Mesenchymal stem cell (in vitro differentiated cells and primary cell): ENCODE measurements around the gene LIPE.

ENCODE experiments used
- DNase-seq: peaks from one replicate; pipeline ENCODE4 v3.0.0-alpha.2; 2013
- H2AFZ ChIP-seq: one replicate; pipeline ENCODE4 v1.6.1; 2013; ENCODE audit warnings: low read depth, mild to moderate bottlenecking, control low read depth, inconsistent platforms, low read length, moderate library complexity
- H2AK5ac ChIP-seq: 2 replicates; pipeline ENCODE4 v1.6.1; 2013; ENCODE audit warnings: low read length, moderate library complexity, mild to moderate bottlenecking, inconsistent platforms; ENCODE audit not compliant: severe bottlenecking
- H2BK120ac ChIP-seq: one replicate; pipeline ENCODE4 v1.6.1; 2013; ENCODE audit warnings: low read depth, mild to moderate bottlenecking, inconsistent platforms, low read length, moderate library complexity
- H2BK12ac ChIP-seq, 2 experiments: one replicate each; pipeline ENCODE4 v1.6.1; 2013; ENCODE audit warnings: inconsistent platforms in 2 of 2, low read length in 2 of 2, mild to moderate bottlenecking in 2 of 2, moderate library complexity in 2 of 2, control low read depth in 1 of 2
- H2BK15ac ChIP-seq: one replicate; pipeline ENCODE4 v1.6.1; 2013; ENCODE audit warnings: mild to moderate bottlenecking, low read depth, inconsistent platforms; ENCODE audit not compliant: poor library complexity, severe bottlenecking
- H2BK5ac ChIP-seq: 2 replicates; pipeline ENCODE4 v1.6.1; 2013; ENCODE audit warnings: low read depth, mild to moderate bottlenecking, low read length, control low read depth, inconsistent platforms; ENCODE audit not compliant: poor library complexity, severe bottlenecking
- H3K14ac ChIP-seq, 2 experiments: one replicate each; pipeline ENCODE4 v1.6.1; 2013; ENCODE audit warnings: inconsistent platforms in 2 of 2, low read length in 2 of 2, control low read depth in 1 of 2, mild to moderate bottlenecking in 1 of 2, moderate library complexity in 1 of 2
- H3K18ac ChIP-seq, 2 experiments: one replicate each; pipeline ENCODE4 v1.6.1; 2013; ENCODE audit warnings: inconsistent platforms in 2 of 2, low read length in 2 of 2, control low read depth in 1 of 2, low read depth in 1 of 2, mild to moderate bottlenecking in 1 of 2
- H3K23ac ChIP-seq, 2 experiments: one replicate each; pipeline ENCODE4 v1.6.1; 2013; ENCODE audit warnings: inconsistent platforms in 2 of 2, low read length in 2 of 2, mild to moderate bottlenecking in 2 of 2, moderate library complexity in 2 of 2, control low read depth in 1 of 2
- H3K27ac ChIP-seq: 2 replicates; pipeline ENCODE4 v1.5.1; 2013; ENCODE audit warnings: mild to moderate bottlenecking, moderate library complexity, low read length, control low read depth, inconsistent platforms; ENCODE audit not compliant: poor library complexity, severe bottlenecking
- H3K27me3 ChIP-seq, 2 experiments: 2 replicates each; pipeline versions ENCODE4 v1.6.1 to v1.7.0; 2013; ENCODE audit warnings: low read length in 2 of 2, mild to moderate bottlenecking in 2 of 2, moderate library complexity in 2 of 2, control low read depth in 1 of 2, inconsistent platforms in 1 of 2; ENCODE audit not compliant: control insufficient read depth in 1 of 2, insufficient read depth in 1 of 2
- H3K36me3 ChIP-seq, 2 experiments: 2 replicates each; pipeline versions ENCODE4 v1.6.1 to v1.7.0; 2013; ENCODE audit warnings: low read length in 2 of 2, control low read depth in 1 of 2, inconsistent platforms in 1 of 2, low read depth in 1 of 2, mild to moderate bottlenecking in 1 of 2; ENCODE audit not compliant: insufficient read depth in 2 of 2, control insufficient read depth in 1 of 2
- H3K4ac ChIP-seq, 2 experiments: one replicate each; pipeline ENCODE4 v1.6.1; 2013; ENCODE audit warnings: inconsistent platforms in 2 of 2, low read length in 2 of 2, mild to moderate bottlenecking in 2 of 2, moderate library complexity in 2 of 2, control low read depth in 1 of 2, low read depth in 1 of 2
- H3K4me1 ChIP-seq: 2 replicates; pipeline ENCODE4 v1.6.1; 2013; ENCODE audit warnings: low read depth, low read length, control low read depth; ENCODE audit not compliant: control insufficient read depth, insufficient read depth
- H3K4me2 ChIP-seq: 2 replicates; pipeline ENCODE4 v1.6.1; 2013; ENCODE audit warnings: low read length, mild to moderate bottlenecking, inconsistent platforms; ENCODE audit not compliant: poor library complexity, severe bottlenecking
- H3K4me3 ChIP-seq, 2 experiments: 2 replicates each; pipeline versions ENCODE4 v1.5.1 to v1.7.0; 2013; ENCODE audit warnings: low read length in 2 of 2, mild to moderate bottlenecking in 2 of 2, control low read depth in 1 of 2, low read depth in 1 of 2; ENCODE audit not compliant: insufficient read depth in 1 of 2
- H3K79me1 ChIP-seq: replicated peaks from 2 replicates; pipeline ENCODE4 v1.6.1; 2013; ENCODE audit warnings: mild to moderate bottlenecking, control low read depth, low read length, inconsistent platforms; ENCODE audit not compliant: poor library complexity, severe bottlenecking
- H3K9ac ChIP-seq: 2 replicates; pipeline ENCODE4 v1.7.0; 2013; ENCODE audit warnings: mild to moderate bottlenecking, low read length, moderate library complexity
- H3K9me3 ChIP-seq: 2 replicates; pipeline ENCODE4 v1.7.0; 2013; ENCODE audit warnings: mild to moderate bottlenecking, low read length; ENCODE audit not compliant: control insufficient read depth
- H4K8ac ChIP-seq: one replicate; pipeline ENCODE4 v1.6.1; 2013; ENCODE audit warnings: inconsistent platforms, mild to moderate bottlenecking, low read length, moderate library complexity
- H4K91ac ChIP-seq: one replicate; pipeline ENCODE4 v1.6.1; 2013; ENCODE audit warnings: mild to moderate bottlenecking, low read length, inconsistent platforms
- WGBS: methylation state at CpG from one replicate; pipeline ENCODE4 v1.1.7; 2013; ENCODE audit warnings: mixed read lengths; 5-methylcytosine and 5-hydroxymethylcytosine counted together

The LIPE gene

GRCh38 chr19:42355896-42356295 lies 71.3 kb downstream of the LIPE start:
- DNase-seq = no peak
- Histone ChIP-seq H2AFZ (no peak overlapping the region), H4K8ac (no peak overlapping the region)

GRCh38 chr19:42353341-42354015 lies 73.7 kb downstream of the LIPE start:
- Histone ChIP-seq H2BK5ac (no peak overlapping the region), H2BK120ac (no peak overlapping the region), H4K91ac (no peak overlapping the region), H2BK15ac (no peak overlapping the region), H3K4me2 (no peak overlapping the region), H3K27me3 (no peaks in the 10 kb centered on the region), H3K36me3 (peaks cover 42 to 85% of the 10 kb centered on the region in 2 experiments), H2AK5ac (no peak overlapping the region), H3K27ac (no peak overlapping the region), H2BK12ac (no peak overlapping the region), H4K8ac (no peak overlapping the region), H3K9ac (no peak overlapping the region), H3K14ac (no peak overlapping the region), H3K4ac (no peak overlapping the region), H3K4me3 (no peak overlapping the region), H2AFZ (no peak overlapping the region), H3K79me1 (no peaks in the 10 kb centered on the region), H3K9me3 (no peaks in the 10 kb centered on the region), H3K4me1 (no peaks in the 10 kb centered on the region), H3K18ac (no peak overlapping the region), H3K23ac (no peak overlapping the region)
- no peak for DNase-seq
- WGBS = 97% methylated on average over 29 of the region's 29 CpGs

More at GRCh38 chr19:42355896-42356295, 71.3 kb downstream of the LIPE start:
- Histone ChIP-seq H2AK5ac (no peak overlapping the region), H3K23ac (no peak overlapping the region), H4K91ac (no peak overlapping the region), H3K4me1 (peaks cover 2% of the 10 kb centered on the region), H2BK12ac (no peak overlapping the region), H3K9me3 (no peaks in the 10 kb centered on the region), H3K36me3 (peaks cover 41 to 77% of the 10 kb centered on the region in 2 experiments), H3K14ac (no peak overlapping the region), H3K4ac (no peak overlapping the region), H3K27ac (no peak overlapping the region), H3K18ac (no peak overlapping the region), H2BK5ac (no peak overlapping the region), H3K9ac (no peak overlapping the region), H2BK15ac (no peak overlapping the region), H3K79me1 (no peaks in the 10 kb centered on the region), H3K4me2 (no peak overlapping the region), H3K27me3 (no peaks in the 10 kb centered on the region), H3K4me3 (no peak overlapping the region), H2BK120ac (no peak overlapping the region)
- 100% methylated on average over 12 of the region's 12 CpGs for WGBS

GRCh38 chr19:42352301-42353259 lies 74.6 kb downstream of the LIPE start:
- Histone ChIP-seq H2BK12ac (no peak overlapping the region), H3K27me3 (no peaks in the 10 kb centered on the region), H3K9ac (no peak overlapping the region), H2BK5ac (no peak overlapping the region), H3K4me2 (no peak overlapping the region), H2BK15ac (no peak overlapping the region), H2BK120ac (no peak overlapping the region), H3K4me3 (no peak overlapping the region), H3K9me3 (no peaks in the 10 kb centered on the region), H3K23ac (no peak overlapping the region), H3K79me1 (peaks cover 2% of the 10 kb centered on the region), H3K27ac (no peak overlapping the region), H3K18ac (no peak overlapping the region), H2AK5ac (no peak overlapping the region), H3K4ac (no peak overlapping the region), H4K8ac (no peak overlapping the region), H3K4me1 (peaks cover 1% of the 10 kb centered on the region), H2AFZ (no peak overlapping the region), H3K14ac (no peak overlapping the region), H4K91ac (no peak overlapping the region), H3K36me3 (peaks cover 43 to 83% of the 10 kb centered on the region in 2 experiments)
- WGBS = 95% methylated on average over 31 of the region's 31 CpGs
- peak; percentile 6 for DNase-seq
